ENCODE measurements around the gene LYRM2.

The LYRM2 gene

DNA sequence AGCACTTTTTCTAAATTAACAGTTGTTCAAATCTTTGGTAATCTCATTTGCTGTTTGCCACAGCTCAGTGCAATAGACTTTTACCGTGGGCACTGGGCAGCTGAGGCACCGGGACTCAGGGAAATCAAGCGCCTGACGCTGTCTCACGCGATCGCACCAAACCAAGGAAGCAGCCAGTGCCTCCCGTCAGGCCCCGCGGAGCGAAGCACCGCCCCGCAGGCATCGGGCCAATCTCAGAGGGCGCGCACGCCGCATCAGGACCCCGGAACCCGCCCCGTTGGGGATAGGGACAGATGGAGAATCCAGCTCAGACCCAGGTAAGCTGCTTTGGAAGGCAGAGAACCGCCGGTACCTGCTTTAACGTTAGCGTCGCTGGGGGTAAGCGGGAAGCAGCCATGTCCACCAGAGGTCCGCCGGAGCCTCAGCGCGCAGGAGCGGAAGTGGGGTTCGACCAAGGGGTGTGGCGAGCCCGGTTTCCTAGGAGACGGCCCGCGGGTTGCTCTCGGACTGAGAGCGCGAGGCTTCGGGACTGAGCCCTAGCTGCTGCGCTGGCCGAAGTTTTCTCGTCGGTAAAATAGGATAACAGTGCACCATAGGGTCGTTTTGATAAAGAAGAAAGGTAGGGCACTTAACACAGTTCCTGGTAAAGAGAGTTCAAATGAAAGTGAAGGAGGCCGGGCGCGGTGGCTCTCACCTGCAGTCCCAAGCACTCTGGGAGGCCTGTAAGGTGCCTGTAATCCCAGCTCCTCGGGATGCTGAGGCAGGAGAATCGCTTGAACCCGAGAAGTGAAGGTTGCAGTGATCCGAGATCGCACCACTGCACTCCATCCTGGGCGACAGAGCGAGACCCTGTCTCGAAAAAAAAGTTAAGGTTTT is at the start of gene LYRM2:
Gene LYRM2, minus strand, starts transcription at position 428 of the 876 bp plus-strand sequence. Its CDS starts 31 bp downstream, at position 397.
- peak; percentile 45 for DNase-seq (ENCODE audit: low read depth, low spot score)

DNA sequence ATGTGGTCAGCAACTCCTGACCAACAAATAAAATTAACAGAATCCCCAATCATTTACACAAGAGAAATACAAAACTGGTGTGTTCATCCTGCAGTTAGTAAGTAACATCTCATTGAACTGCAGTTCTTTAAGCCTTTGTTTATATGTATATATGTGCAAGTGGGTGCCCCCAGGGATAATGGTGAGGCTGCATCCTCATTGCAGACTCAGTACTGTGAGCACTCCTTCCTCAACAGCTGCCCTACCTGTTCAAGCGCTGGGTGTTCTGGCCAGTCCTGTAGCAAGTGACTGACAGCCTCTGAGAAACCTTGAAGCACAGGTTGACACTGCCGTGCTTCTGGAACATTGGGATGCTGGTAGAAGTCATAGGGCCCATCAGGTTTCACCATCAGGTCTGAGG is 49.8 kb upstream of the LYRM2 start:
- no peak for DNase-seq (ENCODE audit: low read depth, low spot score)

- DNase-seq (ENCODE audit: low read depth, low spot score): no peak
These were observed 46.8 kb upstream of the LYRM2 start for GRCh38 chr6:89685311-89685710.

GRCh38 chr6:89682991-89683390 is 44.4 kb upstream of the LYRM2 start:
- DNase-seq (ENCODE audit: low read depth, low spot score): no peak

- no peak for DNase-seq (ENCODE audit: low read depth, low spot score)
These were observed 43.5 kb upstream of the LYRM2 start for GRCh38 chr6:89681983-89682564.

GRCh38 chr6:89680551-89680950 is 42.0 kb upstream of the LYRM2 start:
- no peak for DNase-seq (ENCODE audit: low read depth, low spot score)

GRCh38 chr6:89680150-89680549 is 41.6 kb upstream of the LYRM2 start:
- DNase-seq (ENCODE audit: low read depth, low spot score): no peak

DNA sequence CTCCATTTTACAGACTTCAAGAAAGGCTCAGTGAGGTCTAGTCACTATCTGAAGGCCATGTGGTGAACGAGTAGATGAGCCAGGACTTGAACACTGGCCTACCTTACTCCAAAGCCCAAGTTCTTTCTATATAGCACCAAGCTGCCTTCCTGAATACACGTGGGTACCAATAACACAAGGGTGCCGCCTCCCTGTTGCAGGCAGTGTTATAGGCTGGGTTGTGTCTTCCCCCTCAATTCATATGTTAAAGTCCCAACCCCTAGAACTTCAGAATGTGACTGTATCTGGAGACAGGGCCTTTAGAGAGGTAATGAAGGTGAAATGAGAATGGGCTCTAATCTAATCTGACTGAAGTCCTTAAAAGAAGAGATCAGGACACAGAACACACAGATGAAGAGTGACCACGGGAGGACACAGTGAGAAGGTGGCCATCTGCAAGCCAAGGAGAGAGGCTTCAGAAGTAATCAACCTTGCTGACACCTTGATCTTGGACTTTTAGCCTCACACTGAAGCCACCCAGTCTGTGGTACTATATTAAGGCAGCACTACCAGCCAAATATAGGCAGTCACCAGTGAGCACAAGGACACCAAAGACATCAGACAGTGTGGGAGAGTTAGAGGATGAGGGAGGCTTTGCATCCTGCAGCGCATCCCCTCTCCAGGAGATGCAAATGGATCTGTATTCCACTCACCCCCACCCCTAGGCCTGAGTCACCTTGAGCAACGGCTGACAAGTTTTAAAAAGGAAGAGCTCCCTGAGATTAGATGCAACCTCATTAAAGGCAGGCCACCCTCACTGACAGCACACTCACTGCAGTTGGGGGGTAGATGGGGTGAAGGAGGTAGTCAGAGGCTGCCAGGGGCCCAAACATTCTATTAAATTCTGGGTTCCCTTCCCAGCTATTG is 40.9 kb upstream of the LYRM2 start:
- DNase-seq (ENCODE audit: low read depth, low spot score): no peak

- DNase-seq (ENCODE audit: low read depth, low spot score): peak; percentile 28
These were observed 40.0 kb upstream of the LYRM2 start for GRCh38 chr6:89678531-89678930.

GRCh38 chr6:89675949-89676748 is 37.6 kb upstream of the LYRM2 start:
- DNase-seq (ENCODE audit: low read depth, low spot score): no peak

- no peak for DNase-seq (ENCODE audit: low read depth, low spot score)
These were observed 32.5 kb upstream of the LYRM2 start for GRCh38 chr6:89670935-89671565.

DNA sequence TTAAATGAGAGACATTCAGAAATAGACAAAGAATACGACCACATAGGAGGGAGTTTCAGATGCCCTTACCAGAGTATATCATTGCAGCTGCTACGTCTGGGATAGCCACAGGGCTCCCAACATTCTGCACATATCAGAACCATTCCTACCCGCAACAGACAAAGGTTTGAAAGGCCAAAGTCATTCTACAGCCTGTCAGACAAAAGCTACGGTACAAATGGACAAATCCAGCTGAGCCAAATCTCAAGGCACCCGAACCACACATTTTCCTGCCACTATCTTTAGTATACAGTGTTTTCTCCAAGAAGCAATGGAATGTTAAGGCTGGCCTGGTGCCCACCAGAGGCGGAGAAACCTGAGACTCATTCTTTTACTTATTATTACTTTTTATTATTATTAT is 30.5 kb upstream of the LYRM2 start:
- DNase-seq (ENCODE audit: low read depth, low spot score): no peak

DNA sequence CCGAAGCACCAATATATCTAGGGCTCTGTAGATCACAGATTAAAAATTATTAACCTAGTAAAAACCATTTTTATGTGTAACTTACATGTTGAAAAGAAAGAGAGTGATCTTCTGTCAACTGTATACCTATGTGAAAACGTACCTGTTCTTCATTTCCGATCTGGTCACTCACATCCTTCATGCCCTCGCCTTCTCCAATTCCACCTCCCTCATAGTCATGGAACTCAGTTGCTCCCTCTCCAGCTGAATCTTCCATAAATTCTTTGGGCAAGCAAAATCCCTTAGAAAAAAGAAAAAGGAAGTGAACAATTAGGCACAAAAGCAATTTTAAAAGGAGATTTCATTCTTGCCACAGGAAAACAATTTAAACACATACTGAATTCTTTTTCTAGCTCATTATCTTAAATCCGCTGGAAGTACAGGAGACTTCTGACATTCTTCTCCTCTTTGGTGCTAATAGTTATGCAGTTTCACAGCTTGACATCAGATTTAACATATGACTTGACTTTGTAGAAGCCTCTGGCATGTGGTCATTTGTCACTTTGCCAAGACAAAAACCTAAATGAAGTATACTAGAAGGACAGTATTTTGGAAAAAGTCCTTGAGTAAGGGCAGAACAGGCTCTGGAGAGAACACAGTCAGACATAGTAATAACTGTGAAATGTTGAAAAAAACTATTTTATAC is 29.5 kb upstream of the LYRM2 start:
- peak; percentile 87 for DNase-seq (ENCODE audit: low read depth, low spot score)

GRCh38 chr6:89662659-89663223 is 24.2 kb upstream of the LYRM2 start:
- no peak for DNase-seq (ENCODE audit: low read depth, low spot score)

DNA sequence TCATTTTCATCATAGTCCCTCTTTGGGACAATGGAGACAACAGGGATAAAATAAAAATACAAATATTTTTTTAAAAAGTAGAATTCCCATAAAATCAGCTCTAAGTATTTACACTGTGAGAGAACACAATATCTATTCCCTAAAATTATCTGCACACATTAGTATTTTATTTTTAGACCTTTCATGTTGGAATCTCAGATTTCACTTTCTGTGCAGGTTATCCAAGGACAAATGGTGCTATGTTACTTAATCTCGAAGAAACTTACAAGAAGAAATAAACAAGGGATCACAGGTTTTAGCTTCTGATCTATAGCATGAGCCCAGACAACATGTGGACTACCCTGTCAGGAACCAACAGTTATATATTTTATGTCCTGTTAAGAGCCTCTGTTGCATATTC is 23.0 kb upstream of the LYRM2 start:
- no peak for DNase-seq (ENCODE audit: low read depth, low spot score)

DNA sequence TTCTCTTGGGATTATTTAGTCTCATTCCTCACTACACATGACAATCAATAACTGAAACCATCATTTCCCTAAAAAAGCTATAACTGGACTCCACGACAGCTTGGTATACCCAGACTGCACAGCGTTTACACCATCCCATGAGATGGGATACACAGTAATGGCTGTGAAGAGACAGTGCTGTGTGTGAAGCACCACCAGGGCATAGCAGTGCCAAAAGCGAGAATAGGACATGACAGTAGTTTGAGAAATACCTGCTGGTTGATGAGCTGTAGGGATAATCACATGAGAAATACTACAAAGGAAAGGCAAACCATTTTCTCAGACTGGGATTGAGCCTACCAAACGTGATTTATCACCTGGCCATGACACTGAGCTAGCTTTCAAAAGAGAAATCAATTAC is 22.4 kb upstream of the LYRM2 start:
- DNase-seq (ENCODE audit: low read depth, low spot score): no peak

GRCh38 chr6:89657445-89658158 is 19.1 kb upstream of the LYRM2 start:
- DNase-seq (ENCODE audit: low read depth, low spot score): no peak

DNA sequence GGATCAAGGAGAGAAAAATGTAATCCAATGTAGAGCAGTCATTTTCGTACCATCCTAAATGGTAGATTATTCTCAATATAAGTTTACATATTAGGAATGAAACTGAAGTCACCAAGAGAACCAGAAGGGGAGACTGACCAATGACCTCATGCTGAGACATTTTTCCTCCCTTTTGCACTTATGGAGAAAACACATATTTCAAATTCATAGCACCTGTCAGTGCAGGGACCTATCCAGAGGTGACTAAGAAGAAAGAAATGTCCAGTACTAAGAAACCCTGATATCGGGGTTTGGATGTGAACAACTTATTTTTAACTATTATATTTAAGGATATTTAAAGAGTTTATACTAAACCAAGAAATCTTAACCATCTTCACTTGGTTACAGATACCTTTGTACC is 16.6 kb upstream of the LYRM2 start:
- DNase-seq (ENCODE audit: low read depth, low spot score): no peak

- no peak for DNase-seq (ENCODE audit: low read depth, low spot score)
These were observed 12.0 kb upstream of the LYRM2 start for GRCh38 chr6:89650579-89650978.

All from iPS DF 19.7 (cell line).